B cell (primary cell): ENCODE results near the gene SFXN5.

Experiments
- CTCF ChIP-seq: fragments of 200-600 bp; IDR thresholded peaks from one replicate; pipeline ENCODE4 v1.8.0; 2022; ENCODE audit warnings: antibody characterized with exemption, mild to moderate bottlenecking
- EZH2 ChIP-seq: IDR thresholded peaks from 2 replicates; pipeline ENCODE4 v1.6.1; 2012; ENCODE audit warnings: borderline replicate concordance, low read depth, mild to moderate bottlenecking, moderate library complexity, low read length; ENCODE audit not compliant: insufficient read depth, poor library complexity, severe bottlenecking

GRCh38 chr2:73009177-73009839 lies 62.2 kb downstream of the SFXN5 start:
- TF ChIP-seq CTCF (no peak), EZH2 (no peak)
